ENCODE data around the gene UBE2J2. TPM values are rescaled to one million over a fixed set of nuclear protein-coding genes. Genes with fewer than 3 reads are reported as not detected.

Gene UBE2J2
- total RNA-seq, 1 experiment from 2014 or later: 83.4 TPM

DNA sequence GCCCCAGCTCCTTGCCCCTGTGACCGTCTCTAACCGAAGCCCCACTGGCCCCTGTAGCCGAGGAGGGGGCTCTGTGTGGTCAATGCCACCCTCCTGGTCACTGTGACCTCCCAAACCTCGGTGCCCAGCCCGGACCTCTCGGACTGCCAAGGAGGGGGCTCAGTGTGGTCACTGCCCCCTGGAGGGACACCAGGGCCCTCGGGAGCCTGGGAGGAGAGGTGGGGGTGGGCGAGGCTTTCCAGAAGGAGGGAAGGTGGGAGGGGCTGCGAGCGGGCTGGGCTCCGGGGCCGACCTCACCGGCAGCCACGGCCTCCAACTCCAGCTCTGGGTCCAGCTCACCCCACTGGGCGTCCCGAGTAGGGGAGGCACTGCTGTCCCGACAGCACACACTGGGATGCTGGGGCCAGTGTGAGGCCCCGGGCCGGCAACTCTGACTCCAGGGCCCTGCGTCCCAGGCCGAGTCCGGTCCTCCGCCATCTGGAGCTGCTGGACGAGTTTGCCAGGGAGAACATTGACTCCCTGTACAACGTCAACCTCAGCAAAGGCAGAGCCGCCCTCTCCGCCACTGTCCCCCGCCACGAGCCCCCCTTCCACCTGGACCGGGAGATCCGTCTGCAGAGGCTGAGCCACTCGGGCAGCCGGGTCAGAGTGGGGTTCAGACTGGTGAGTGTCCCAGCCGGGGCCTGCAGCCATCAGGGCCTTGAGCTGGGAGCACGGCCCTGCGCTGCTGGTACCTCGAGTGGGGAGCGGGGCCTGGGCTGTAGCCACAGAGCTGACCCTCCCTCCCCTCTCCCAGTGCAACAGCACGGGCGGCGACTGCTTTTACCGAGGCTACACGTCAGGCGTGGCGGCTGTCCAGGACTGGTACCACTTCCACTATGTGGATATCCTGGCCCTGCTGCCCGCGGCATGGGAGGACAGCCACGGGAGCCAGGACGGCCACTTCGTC is 12.9 kb upstream of the UBE2J2 start:
- peak; percentile 31 for DNase-seq
- H3K9me3 Mint-ChIP-seq: peaks cover 2 to 10% of the 10 kb centered on the region in 2 experiments; a peak in 3 of 5 replicates
- Histone ChIP-seq H2BK5ac (ENCODE audit: insufficient read length, low read length) (no peak overlapping the region), H3K4ac (ENCODE audit: low read depth, low read length) (no peak overlapping the region), H3K18ac (ENCODE audit: insufficient read length, low read depth, low read length) (peak overlapping the region; percentile 31), H2BK12ac (ENCODE audit: insufficient read length, low read depth, low read length) (no peak overlapping the region), H3K23ac (ENCODE audit: insufficient read length, low read depth, low read length) (no peak overlapping the region), H3K14ac (ENCODE audit: insufficient read depth, low read length) (no peak overlapping the region), H3T11ph (ENCODE audit: low read length) (no peak overlapping the region), H3K9me3 (ENCODE audit: control insufficient read depth, low read depth, low read length) (no peaks in the 10 kb centered on the region), H3K79me1 (ENCODE audit: insufficient read depth, low read depth, low read length, poor library complexity, severe bottlenecking) (no peaks in the 10 kb centered on the region), H3K27ac (ENCODE audit: insufficient read length, low read depth, low read length) (no peak overlapping the region), H2BK20ac (ENCODE audit: low read depth, low read length, poor library complexity, severe bottlenecking) (no peak overlapping the region), H4K91ac (ENCODE audit: insufficient read length, low read depth, low read length) (no peak overlapping the region), H2AK5ac (ENCODE audit: insufficient read length, low read length) (no peak overlapping the region), H3K23me2 (ENCODE audit: insufficient read length, low read depth, low read length, poor library complexity, severe bottlenecking) (no peaks in the 10 kb centered on the region), H3K27me3 (ENCODE audit: insufficient read depth, low read length) (no peaks in the 10 kb centered on the region), H3K9ac (ENCODE audit: extremely low read depth, insufficient read length, low read length) (no peak overlapping the region), H3K4me1 (ENCODE audit: insufficient read depth, low read length) (no peaks in the 10 kb centered on the region), H4K8ac (replicated peaks; ENCODE audit: insufficient read length, low read depth, low read length) (no peak overlapping the region), H4K20me1 (ENCODE audit: control insufficient read depth, insufficient read depth, insufficient read length) (no peaks in the 10 kb centered on the region), H2BK120ac (ENCODE audit: low read depth, low read length, poor library complexity, severe bottlenecking) (no peak overlapping the region), H2AFZ (ENCODE audit: low read length) (no peak overlapping the region), H3K56ac (ENCODE audit: insufficient read length, low read depth, low read length) (no peak overlapping the region), H3K79me2 (ENCODE audit: insufficient read depth, low read length) (no peaks in the 10 kb centered on the region), H3K4me2 (ENCODE audit: insufficient read depth, insufficient read length, low read length) (no peak overlapping the region), H2BK15ac (ENCODE audit: low read depth, low read length) (no peak overlapping the region), H4K5ac (ENCODE audit: insufficient read length, low read depth, low read length) (peak overlapping the region; percentile 37)
- WGBS (ENCODE audit: extremely low coverage, insufficient read length, low lambda C conversion rate): no CpG with 5 or more reads among the region's 50 CpGs
- H3K27me3 Mint-ChIP-seq (ENCODE audit: low read depth): peaks cover 4% of the 10 kb centered on the region
- H3K27ac Mint-ChIP-seq: no peak overlapping the region
- H3K4me3 Mint-ChIP-seq: no peak overlapping the region
- TF ChIP-seq, protein P1, sequence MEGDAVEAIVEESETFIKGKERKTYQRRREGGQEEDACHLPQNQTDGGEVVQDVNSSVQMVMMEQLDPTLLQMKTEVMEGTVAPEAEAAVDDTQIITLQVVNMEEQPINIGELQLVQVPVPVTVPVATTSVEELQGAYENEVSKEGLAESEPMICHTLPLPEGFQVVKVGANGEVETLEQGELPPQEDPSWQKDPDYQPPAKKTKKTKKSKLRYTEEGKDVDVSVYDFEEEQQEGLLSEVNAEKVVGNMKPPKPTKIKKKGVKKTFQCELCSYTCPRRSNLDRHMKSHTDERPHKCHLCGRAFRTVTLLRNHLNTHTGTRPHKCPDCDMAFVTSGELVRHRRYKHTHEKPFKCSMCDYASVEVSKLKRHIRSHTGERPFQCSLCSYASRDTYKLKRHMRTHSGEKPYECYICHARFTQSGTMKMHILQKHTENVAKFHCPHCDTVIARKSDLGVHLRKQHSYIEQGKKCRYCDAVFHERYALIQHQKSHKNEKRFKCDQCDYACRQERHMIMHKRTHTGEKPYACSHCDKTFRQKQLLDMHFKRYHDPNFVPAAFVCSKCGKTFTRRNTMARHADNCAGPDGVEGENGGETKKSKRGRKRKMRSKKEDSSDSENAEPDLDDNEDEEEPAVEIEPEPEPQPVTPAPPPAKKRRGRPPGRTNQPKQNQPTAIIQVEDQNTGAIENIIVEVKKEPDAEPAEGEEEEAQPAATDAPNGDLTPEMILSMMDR (conservative IDR thresholded peaks at IDR 0.05): no peak
- no peaks in the 10 kb centered on the region for H3K36me3 Mint-ChIP-seq (ENCODE audit: insufficient read depth in 1 of 3, low read depth in 3 of 3)
- peaks cover 0 to 7% of the 10 kb centered on the region in 2 experiments; a peak in 1 of 4 replicates for H3K4me1 Mint-ChIP-seq

Data from H9 (cell line).